GM21717 (cell line): ENCODE results near the gene GMDS.

Experiments
- ATAC-seq: cut with Tn5 transposase; IDR thresholded peaks from one replicate; pipeline ENCODE4 v1.9.1; 2021; ENCODE audit warnings: mild to moderate bottlenecking, moderate library complexity; ENCODE audit not compliant: unreplicated experiment

Gene GMDS

GRCh38 chr6:1870932-1871331, 374.5 kb downstream of the GMDS start:
- ATAC-seq: no peak

GRCh38 chr6:1870251-1870650, 375.2 kb downstream of the GMDS start:
- no peak for ATAC-seq

- ATAC-seq: no peak
These were observed 375.6 kb downstream of the GMDS start for GRCh38 chr6:1869769-1870168.

GRCh38 chr6:1869308-1869707, 376.1 kb downstream of the GMDS start:
- ATAC-seq: no peak

GRCh38 chr6:1868561-1869261, 376.7 kb downstream of the GMDS start:
- ATAC-seq: peak; percentile 89

GRCh38 chr6:1867197-1867596, 378.2 kb downstream of the GMDS start:
- ATAC-seq: no peak

GRCh38 chr6:1865585-1865984, 379.8 kb downstream of the GMDS start:
- no peak for ATAC-seq

GRCh38 chr6:1864496-1864895, 380.9 kb downstream of the GMDS start:
- ATAC-seq: no peak

GRCh38 chr6:1862411-1862810, 383.0 kb downstream of the GMDS start:
- no peak for ATAC-seq

- peak; percentile 49 for ATAC-seq
These were observed 384.6 kb downstream of the GMDS start for GRCh38 chr6:1860756-1861348.

GRCh38 chr6:1858859-1859258, 386.5 kb downstream of the GMDS start:
- ATAC-seq: no peak

GRCh38 chr6:1858196-1858595, 387.2 kb downstream of the GMDS start:
- no peak for ATAC-seq

- no peak for ATAC-seq
These were observed 389.0 kb downstream of the GMDS start for GRCh38 chr6:1856381-1856780.

- ATAC-seq: no peak
These were observed 389.5 kb downstream of the GMDS start for GRCh38 chr6:1855890-1856289.

- no peak for ATAC-seq
These were observed 391.1 kb downstream of the GMDS start for GRCh38 chr6:1854296-1854695.

- no peak for ATAC-seq
These were observed 391.6 kb downstream of the GMDS start for GRCh38 chr6:1853761-1854160.

- ATAC-seq: no peak
These were observed 393.5 kb downstream of the GMDS start for GRCh38 chr6:1851681-1852456.

- no peak for ATAC-seq
These were observed 394.6 kb downstream of the GMDS start for GRCh38 chr6:1850840-1851157.

GRCh38 chr6:1850121-1850839, 395.1 kb downstream of the GMDS start:
- no peak for ATAC-seq

- ATAC-seq: no peak
These were observed 395.7 kb downstream of the GMDS start for GRCh38 chr6:1849691-1850090.

GRCh38 chr6:1848752-1849151, 396.7 kb downstream of the GMDS start:
- no peak for ATAC-seq

- no peak for ATAC-seq
These were observed 398.8 kb downstream of the GMDS start for GRCh38 chr6:1846611-1847010.
